ENCODE measurements around the gene ARHGEF7.

ARHGEF7 gene

GRCh38 chr13:111282997-111283396 lies 167.9 kb downstream of the ARHGEF7 start:
- no peak for DNase-seq

- no peak for DNase-seq
Measured at GRCh38 chr13:111283457-111283856, 168.3 kb downstream of the ARHGEF7 start.

DNA sequence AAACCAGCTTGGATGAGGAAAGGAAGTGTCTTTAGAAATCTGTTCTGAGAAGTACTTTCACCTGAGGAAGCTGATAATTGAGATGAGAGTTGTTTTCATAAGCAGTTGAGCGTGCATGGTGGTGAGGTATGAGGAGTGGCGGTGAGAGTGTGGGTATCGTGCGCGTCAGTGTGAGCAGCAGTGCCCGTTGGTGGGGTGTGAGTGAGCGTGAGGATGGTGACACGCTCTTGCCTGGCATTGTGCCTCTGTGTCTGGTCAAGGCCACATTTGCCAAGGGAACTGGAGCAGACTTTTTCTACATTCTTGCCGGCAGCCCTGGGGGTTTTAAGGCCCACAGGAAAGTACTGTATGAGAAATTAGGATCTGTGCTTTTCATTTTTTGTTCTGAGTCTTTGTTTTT lies 168.9 kb downstream of the ARHGEF7 start:
- no peak for DNase-seq

GRCh38 chr13:111284565-111284964 lies 169.5 kb downstream of the ARHGEF7 start:
- no peak for DNase-seq

- no peak for DNase-seq
Measured at GRCh38 chr13:111286162-111286561, 171.1 kb downstream of the ARHGEF7 start.

- DNase-seq = no peak
Measured at GRCh38 chr13:111286749-111287148, 171.6 kb downstream of the ARHGEF7 start.

- DNase-seq = no peak
Measured at GRCh38 chr13:111287201-111287600, 172.1 kb downstream of the ARHGEF7 start.

GRCh38 chr13:111288276-111288675 lies 173.2 kb downstream of the ARHGEF7 start:
- no peak for DNase-seq

DNA sequence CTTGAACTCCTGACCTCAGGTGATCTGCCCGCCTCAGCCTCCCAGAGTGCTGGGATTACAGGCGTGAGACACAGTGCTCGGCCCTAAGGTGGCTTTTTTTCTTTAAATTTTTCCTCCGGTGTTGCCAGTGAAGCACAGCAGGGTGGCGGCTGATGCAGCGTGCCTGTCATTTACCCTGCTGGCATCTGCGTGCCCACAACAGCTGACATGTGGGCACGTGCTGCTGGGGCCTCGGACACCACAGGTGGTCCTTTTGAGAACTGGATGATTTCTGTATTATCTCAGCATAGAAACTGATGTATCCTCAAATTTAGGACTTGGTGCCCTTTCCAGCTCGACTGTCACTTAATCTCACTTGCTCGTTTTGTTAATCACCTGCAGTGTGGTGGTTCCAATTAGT lies 174.1 kb downstream of the ARHGEF7 start:
- DNase-seq = no peak

- DNase-seq = no peak
Measured at GRCh38 chr13:111291908-111292307, 176.8 kb downstream of the ARHGEF7 start.

- DNase-seq = no peak
Measured at GRCh38 chr13:111292710-111293485, 177.8 kb downstream of the ARHGEF7 start.

DNA sequence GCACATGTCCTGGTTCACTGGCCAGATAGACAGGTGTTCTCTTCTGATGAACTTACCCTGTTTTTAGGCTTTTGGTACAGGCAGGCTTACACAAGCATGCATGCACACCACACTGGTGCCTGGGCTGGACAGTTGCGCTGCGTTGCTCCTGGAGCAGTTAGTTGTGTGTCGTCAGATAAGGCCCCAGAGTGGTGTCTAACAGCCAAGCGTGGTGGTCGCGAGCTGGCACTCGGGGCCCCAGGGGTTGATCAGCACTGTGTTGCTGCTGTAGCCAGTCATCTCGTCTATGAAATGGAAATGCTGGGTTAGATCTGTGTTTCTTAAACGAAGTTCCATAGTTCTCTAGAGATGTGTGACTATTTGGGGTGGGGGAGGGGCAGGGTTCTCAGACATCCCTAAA lies 180.8 kb downstream of the ARHGEF7 start:
- no peak for DNase-seq

DNA sequence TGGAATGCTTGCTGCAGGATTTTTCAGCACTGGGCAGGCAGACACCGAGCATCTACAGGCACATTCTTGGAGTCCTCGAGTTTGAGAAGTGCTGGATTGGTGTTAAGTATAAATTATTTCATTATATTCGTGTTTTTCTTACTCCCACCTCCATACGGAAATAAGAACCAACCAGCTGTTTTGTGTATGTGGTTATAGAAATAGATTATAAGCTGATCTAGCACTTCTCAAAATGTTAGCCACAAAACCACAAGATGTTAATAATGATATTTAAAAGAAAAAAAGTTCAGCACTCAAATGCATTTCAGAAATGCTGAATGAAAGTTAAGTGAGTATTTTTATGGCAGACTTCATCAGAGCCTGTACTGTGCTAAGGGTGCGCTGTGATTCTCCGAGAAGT lies 181.3 kb downstream of the ARHGEF7 start:
- DNase-seq = no peak

DNA sequence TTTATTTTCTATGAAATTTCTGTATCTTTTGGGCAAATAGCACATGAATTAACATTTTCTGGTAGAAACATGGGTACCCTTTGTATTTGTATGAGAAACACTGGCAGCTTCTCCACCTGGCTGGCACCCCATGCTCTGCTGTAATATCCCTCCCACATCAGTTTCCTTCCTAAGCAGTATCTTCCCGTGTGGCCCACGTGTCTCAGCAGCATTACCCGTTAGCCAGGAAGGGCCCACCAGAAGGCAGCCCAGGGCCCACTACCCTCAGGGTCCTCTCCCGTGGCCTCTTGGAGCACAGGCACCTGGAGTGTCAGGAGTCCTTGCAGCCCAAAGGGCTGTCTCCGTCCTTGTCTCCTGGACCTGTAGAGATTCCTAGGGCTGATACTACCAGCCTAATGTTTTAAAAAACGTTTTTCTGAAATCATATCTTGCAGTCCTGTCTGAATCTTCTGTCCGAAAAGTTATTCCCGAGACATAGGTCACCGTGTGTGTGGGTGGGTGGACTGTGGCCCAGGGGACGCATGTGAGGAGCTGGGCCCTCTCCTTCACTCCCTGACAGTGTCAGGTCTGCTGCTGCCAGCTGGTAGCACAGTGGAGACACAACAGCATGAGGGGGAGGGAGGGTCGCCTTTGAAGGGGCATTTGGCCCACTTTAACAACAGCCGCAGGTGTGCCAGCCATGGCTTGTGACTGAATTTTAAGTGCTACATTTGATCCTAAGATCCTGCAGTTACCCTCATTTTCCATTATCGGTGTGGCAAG lies 183.3 kb downstream of the ARHGEF7 start:
- DNase-seq = no peak

GRCh38 chr13:111302045-111302726 lies 187.1 kb downstream of the ARHGEF7 start:
- DNase-seq = no peak

DNA sequence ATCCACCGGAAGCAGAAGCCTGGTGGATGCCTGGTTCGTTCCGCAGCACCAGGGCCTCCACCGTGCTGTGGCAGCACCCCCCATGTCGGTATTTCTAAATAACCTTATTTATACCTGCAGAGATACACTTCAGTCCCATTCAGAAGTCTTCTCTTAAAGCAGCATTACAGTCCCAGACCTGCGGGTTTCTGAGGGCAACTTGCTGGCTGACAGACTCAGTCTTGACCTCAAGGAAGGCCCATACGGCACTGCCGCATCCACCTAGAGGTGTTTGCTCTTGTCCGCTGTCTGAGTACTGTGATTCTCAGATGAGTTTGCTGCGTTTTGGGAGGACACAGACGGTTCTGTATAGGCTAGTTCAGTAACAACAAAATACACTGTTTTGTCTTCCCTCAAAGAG lies 188.4 kb downstream of the ARHGEF7 start:
- no peak for DNase-seq

DNA sequence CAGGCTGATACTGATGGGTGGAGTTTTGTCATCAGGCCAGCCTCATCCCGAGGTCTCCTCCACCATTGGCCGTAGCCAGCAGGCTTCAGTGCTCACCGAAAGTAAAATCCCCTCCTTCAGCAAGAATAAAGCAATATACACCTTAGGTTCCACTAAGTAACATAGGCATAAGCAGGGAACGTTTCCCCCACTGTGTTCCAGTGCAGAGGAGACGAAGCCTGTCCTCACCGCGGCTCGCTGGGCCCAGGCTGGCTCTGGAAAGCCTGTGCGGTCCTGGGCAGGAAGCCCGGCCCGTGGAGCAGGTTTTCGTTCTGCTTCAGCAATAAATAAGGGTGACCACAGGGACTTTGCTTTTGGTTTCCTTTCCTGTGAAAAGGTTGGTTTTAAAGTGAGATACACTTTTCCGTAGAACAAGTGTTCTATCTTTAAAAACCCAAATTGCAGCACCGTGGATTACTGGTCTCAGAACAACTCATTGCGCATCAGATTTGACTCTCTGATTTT lies 189.0 kb downstream of the ARHGEF7 start:
- no peak for DNase-seq

GRCh38 chr13:111304603-111305289 lies 189.6 kb downstream of the ARHGEF7 start:
- DNase-seq = no peak

DNA sequence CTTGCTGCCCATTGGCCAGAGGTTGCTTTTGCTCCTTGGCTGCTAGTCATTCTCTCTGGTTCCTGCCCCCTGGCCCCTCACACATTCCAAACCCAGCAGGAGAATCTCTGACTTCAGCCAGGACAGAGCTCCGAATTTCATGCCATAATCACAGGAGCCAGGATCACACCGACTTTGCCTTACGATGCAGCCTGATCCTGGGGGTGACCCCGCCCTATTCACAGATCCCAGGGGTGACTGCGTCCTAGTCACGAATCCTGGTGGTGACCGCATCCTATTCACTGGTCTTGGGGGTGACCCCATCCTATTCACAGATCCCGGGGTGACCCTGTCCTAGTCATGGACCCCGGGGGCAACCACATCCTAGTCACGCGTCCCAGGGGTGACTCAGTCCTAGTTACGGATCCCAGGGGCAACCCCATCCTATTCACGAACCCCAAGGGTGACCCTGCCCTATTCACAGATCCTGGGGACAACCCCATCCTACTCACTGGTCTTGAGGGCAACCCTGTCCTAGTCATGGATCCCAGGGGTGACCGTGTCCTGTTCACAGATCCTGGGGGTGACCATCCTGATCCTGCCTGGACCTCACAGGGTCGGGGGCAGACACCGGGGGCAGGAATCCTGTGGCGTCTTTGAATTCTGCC lies 198.0 kb downstream of the ARHGEF7 start:
- DNase-seq = no peak

GRCh38 chr13:111313911-111314425 lies 198.9 kb downstream of the ARHGEF7 start:
- no peak for DNase-seq

DNA sequence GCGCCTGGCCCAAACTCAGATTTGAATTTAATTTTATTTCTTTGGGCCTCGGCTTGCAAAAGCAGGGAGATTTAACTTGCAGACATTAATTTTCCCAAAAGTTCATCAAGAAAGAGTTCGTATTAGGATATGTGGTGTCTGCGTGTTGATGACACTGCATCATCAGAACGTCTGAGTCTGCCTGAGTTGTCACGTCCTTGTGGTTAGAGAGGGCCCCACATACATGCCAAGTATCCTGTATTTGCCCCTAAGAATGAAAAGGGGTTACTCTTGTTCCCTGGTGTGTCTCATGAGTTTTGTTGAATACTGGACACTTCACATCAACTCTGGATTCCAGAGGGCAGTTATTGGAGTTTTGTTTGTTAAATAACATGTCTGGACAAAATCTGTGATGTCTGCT lies 199.7 kb downstream of the ARHGEF7 start:
- DNase-seq = no peak

GRCh38 chr13:111315347-111315995 lies 200.4 kb downstream of the ARHGEF7 start:
- no peak for DNase-seq
